COR-L47 (cell line): ENCODE data around the gene COL27A1.

Experiments used
- DNase-seq: peaks from one replicate; lab custom pipeline; 2025; lab: John Stamatoyannopoulos, UW

COL27A1 gene

GRCh38 chr9:114227288-114228015, 72.1 kb downstream of the COL27A1 start:
- no peak for DNase-seq

GRCh38 chr9:114228016-114228808, 72.9 kb downstream of the COL27A1 start:
- DNase-seq = no peak

GRCh38 chr9:114229295-114229694, 74.0 kb downstream of the COL27A1 start:
- DNase-seq = no peak

- DNase-seq = no peak
These were observed 74.7 kb downstream of the COL27A1 start for GRCh38 chr9:114230068-114230467.

- no peak for DNase-seq
These were observed 75.9 kb downstream of the COL27A1 start for GRCh38 chr9:114231273-114231672.

DNA sequence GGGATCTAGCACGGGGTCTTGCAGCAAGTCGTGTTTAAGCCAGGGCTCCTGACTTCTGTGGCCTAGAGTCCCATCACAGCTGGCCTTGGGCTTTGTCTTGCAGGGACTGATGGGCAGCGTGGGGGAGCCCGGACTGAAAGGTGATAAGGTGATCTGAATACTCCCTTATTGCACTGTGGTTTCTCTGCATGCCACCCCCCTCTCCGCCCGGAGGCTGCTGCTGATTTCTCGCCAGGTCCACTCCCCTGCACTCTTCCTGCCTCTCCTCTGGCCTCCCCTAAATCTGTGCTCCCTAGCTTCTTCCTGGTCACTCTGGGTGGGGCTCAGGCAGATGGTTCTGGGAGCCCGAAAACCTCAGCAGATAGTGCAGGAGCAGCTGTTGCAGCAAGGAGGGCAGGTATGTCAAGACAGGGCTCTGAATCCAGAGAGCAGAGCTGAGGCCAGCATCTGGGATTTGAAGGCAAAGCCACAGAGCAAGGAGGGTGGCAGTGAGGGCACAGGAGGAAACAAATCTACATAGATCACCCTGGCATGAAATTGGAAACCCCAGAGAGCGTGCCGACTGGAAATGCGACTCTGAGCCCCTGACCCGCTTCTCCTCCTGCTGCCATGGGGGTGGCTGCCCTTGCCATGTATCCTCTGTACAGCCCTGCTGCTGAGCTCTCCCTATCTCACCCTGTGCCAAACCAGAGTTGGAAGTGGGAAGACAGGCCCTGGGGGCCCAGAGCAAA, 76.5 kb downstream of the COL27A1 start:
- no peak for DNase-seq

DNA sequence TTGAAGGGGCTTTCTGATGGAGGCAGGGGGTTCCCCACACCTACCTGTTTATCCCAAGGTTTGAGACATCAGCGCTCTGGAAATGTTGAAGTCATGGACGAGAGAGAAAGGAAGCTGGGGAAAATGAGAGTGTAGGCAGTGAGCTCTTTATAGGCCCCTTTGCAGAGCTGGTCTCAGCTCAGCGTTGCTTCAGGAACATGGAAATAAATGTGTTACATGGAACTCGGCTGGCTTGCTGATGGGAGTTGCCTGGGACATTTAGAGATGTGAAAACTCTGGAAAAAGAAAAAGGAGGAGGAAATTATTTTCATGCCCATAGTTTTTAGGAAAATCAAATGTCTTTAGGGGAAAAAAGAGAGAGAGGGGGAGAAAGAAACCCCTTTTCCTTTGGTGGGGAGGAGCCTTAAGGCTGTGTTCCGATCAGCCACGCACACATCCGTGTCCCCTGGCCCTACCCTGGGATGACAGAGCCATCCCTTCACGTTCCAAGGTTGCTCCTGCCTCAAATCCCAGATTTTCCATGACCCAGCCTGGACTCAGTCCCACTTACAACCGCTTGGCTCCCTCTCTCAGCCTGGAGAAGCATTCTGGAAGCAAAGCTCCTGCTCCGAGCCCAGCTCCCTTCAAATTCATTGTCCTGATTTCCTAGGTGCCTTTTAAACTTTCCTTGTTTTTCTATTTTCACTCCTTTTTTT, 78.3 kb downstream of the COL27A1 start:
- no peak for DNase-seq

DNA sequence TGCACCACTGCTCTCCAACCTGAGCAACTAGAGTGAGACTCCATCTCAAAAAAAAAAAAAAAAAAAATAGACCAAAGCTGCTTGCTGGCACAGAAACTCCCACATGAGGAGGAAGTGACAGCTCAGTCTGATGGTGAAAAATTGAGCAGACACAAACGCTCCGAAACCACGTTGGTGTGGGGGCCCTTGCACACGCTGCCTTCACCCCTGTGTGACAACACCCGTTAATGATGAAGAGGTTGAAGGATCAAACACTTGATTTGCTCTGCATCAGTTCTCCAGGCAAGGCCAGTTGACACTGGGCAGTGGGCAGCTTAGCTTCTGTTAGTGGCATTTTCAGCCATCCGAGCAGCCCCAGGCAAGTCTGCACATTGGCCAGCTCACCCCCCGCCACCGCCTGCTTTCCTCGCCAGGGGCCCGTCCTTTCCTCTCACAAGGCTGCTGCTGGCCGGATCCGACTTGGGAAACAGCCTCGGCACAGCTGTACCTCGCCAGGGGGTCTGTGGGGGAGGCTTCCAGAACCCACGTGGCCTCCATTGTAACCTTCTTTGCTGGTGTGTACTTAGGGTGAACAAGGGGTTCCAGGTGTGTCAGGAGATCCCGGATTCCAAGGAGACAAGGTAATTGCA, 79.8 kb downstream of the COL27A1 start:
- no peak for DNase-seq

DNA sequence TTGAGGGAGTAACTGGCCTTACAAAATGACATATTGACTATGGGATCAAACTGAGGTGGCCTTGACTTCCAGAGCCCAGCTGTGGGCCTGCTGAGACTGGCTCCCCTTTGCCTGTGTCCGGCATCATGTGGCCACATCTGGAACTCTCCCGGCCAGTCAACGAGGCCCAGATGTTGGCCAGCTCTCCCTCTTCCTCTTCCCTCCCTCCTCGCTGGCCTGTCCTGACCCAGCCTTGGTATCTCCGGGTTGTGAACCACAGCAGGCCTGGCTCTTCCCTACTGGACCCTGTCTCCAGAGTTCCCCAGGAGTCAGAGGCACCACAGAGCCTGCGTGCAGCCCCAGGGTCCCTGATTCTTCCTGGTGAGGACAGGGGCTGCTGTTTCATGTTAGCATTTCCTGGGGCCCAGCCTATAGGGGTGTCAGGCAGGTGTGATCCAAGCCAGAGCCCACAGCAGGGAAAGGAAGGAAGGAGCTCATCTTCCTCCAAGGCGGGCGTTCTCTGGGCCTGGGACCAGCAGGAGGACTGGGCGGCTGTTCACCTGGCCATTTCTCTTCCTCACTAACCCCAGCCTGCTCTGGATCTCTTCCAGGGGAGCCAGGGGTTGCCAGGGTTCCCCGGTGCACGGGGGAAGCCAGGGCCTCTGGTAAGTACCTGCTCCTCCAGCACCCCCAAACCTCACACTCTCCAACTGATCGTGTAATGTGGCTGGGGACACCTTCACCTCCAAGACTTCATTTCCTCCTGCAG, 81.2 kb downstream of the COL27A1 start:
- no peak for DNase-seq

GRCh38 chr9:114237247-114237646, 81.9 kb downstream of the COL27A1 start:
- no peak for DNase-seq

DNA sequence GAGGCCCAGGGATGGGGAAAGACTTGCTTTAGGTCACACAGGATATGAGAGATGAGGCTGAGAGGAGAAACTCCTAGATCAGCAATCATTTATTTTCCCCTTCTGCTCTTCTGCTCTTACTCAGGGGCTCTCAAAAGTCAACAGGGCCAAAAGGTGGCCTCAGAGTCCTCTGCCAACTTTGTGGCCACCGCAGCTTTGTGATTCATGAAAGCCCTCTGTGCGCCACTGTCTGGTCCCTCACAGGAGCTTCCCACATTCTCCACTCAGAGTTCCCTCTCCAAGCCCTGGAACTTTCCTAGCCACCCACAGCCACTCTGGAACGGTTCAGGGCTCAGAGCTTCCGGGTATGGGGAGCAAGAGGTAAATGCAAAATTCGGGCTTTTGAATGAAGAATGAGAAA, 82.4 kb downstream of the COL27A1 start:
- DNase-seq = no peak

- no peak for DNase-seq
These were observed 83.1 kb downstream of the COL27A1 start for GRCh38 chr9:114238472-114238871.

GRCh38 chr9:114238891-114239875, 83.8 kb downstream of the COL27A1 start:
- no peak for DNase-seq

DNA sequence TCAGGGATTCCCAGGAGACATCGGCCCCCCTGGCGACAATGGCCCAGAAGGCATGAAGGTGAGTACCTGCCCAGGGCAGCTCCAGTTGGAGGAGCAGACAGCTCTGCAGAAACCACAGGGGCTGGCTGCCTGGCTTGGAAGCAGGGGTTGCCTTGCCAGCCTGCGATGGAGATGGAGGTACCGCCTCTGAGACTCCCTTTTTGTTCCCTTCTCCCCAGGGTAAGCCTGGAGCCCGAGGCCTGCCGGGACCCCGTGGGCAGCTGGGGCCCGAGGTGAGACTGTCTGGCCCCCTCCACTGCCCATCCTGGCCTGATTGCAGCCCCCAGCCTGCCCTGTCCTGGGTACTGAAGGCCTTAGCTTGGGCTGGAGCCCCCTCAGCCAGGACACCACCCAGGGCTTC, 84.9 kb downstream of the COL27A1 start:
- no peak for DNase-seq

GRCh38 chr9:114240647-114241558, 85.6 kb downstream of the COL27A1 start:
- DNase-seq = no peak

DNA sequence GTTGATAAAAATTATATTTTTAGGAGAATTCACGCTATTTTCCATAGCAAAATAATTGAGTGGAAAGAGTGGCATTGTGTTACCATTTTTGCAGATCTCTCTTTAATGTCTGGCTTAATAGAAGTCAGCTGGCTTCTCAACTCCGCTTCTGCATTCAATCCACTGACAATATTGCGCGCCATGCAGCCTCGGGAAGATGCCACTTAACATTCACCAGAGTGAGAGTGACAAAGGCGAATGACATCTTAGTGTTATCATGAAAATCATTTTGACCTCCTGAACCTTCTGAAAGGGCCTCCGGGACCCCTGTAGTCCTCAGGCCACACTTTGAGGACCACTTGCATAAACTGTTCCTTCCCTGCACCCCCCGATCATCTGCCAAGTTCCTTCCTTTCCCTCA, 87.5 kb downstream of the COL27A1 start:
- DNase-seq = no peak

GRCh38 chr9:114243240-114243639, 87.9 kb downstream of the COL27A1 start:
- no peak for DNase-seq

DNA sequence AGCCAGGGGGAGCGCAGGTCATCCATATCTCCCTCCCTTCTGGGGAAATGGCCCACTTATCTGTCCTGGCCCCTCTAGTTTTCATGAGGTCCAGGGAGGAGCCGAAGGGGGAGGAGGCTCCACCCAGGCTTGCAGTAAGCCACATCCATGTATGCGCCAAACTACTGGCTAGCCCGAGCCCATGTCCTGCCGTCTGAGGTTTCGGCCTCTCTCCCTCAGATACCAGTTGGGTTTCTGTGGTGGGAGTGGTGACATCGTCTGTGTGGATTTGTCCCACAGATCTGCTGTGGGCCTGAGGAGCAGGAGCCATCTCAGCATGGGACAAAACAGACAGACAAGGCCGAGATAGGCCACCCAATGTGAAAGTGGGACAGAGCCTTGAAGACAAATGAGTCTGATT, 89.2 kb downstream of the COL27A1 start:
- no peak for DNase-seq

DNA sequence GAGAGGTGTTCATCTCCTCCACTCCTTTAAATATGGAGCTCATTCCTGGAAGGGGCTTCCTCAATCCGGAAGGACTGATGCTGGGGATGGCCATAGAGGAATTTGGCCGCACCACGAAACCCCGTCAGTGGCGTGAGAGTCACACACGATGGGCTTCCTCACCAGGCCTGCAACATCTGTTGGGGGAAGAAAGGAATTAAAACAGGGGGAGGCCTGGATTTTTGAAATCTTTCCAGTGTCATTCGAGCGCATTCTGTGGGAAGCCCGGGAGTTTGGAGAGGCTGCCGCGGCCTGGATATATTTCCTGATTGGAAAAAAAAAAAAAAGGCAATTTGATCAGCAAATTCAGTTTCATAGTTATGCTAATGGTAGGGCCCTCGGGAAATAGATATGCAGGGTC, 91.2 kb downstream of the COL27A1 start:
- no peak for DNase-seq
